Measurements from ENCODE around the gene GRIA3.

GRCh38 chrX:123350226-123350625, 166.1 kb downstream of the GRIA3 start:
- TF ChIP-seq, protein P1, sequence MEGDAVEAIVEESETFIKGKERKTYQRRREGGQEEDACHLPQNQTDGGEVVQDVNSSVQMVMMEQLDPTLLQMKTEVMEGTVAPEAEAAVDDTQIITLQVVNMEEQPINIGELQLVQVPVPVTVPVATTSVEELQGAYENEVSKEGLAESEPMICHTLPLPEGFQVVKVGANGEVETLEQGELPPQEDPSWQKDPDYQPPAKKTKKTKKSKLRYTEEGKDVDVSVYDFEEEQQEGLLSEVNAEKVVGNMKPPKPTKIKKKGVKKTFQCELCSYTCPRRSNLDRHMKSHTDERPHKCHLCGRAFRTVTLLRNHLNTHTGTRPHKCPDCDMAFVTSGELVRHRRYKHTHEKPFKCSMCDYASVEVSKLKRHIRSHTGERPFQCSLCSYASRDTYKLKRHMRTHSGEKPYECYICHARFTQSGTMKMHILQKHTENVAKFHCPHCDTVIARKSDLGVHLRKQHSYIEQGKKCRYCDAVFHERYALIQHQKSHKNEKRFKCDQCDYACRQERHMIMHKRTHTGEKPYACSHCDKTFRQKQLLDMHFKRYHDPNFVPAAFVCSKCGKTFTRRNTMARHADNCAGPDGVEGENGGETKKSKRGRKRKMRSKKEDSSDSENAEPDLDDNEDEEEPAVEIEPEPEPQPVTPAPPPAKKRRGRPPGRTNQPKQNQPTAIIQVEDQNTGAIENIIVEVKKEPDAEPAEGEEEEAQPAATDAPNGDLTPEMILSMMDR (IDR thresholded peaks at IDR 0.05 in 2 of 3, conservative IDR thresholded peaks at IDR 0.05 in 1 of 3; ENCODE audit: borderline replicate concordance in 1 of 3, insufficient read depth in 1 of 3, low read depth in 2 of 3, low read length in 2 of 3) = no peak
- TF ChIP-seq RAD21 (IDR thresholded peaks at IDR 0.05; ENCODE audit: low read depth) = no peak
- TF ChIP-seq EGR1 (IDR thresholded peaks at IDR 0.05; ENCODE audit: low read depth) = no peak
- TF ChIP-seq, protein P2, sequence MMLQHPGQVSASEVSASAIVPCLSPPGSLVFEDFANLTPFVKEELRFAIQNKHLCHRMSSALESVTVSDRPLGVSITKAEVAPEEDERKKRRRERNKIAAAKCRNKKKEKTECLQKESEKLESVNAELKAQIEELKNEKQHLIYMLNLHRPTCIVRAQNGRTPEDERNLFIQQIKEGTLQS (IDR thresholded peaks at IDR 0.05) = no peak
- TF ChIP-seq CEBPB (IDR thresholded peaks at IDR 0.05; ENCODE audit: low read depth) = no peak
- no peak for TF ChIP-seq POLR2AphosphoS5 (IDR thresholded peaks at IDR 0.05; ENCODE audit: low read depth, low read length)
- TF ChIP-seq ZNF274 (IDR thresholded peaks at IDR 0.05; ENCODE audit: low read depth, low read length) = no peak
- TF ChIP-seq POLR2A (IDR thresholded peaks at IDR 0.05; ENCODE audit: borderline replicate concordance, extremely low read depth, insufficient read depth, insufficient read length) = no peak
- TF ChIP-seq FOSL1 (IDR thresholded peaks at IDR 0.05; ENCODE audit: low read depth) = no peak
- TF ChIP-seq EZH2 (IDR thresholded peaks at IDR 0.05) = no peak
